Measurements from ENCODE around the gene DAP.
"Not testable (repeated sequence)": the region's sequence is repeated elsewhere in the genome, so short reads cannot be mapped to it uniquely, and the experiment has no call there.

The DAP gene

DNA sequence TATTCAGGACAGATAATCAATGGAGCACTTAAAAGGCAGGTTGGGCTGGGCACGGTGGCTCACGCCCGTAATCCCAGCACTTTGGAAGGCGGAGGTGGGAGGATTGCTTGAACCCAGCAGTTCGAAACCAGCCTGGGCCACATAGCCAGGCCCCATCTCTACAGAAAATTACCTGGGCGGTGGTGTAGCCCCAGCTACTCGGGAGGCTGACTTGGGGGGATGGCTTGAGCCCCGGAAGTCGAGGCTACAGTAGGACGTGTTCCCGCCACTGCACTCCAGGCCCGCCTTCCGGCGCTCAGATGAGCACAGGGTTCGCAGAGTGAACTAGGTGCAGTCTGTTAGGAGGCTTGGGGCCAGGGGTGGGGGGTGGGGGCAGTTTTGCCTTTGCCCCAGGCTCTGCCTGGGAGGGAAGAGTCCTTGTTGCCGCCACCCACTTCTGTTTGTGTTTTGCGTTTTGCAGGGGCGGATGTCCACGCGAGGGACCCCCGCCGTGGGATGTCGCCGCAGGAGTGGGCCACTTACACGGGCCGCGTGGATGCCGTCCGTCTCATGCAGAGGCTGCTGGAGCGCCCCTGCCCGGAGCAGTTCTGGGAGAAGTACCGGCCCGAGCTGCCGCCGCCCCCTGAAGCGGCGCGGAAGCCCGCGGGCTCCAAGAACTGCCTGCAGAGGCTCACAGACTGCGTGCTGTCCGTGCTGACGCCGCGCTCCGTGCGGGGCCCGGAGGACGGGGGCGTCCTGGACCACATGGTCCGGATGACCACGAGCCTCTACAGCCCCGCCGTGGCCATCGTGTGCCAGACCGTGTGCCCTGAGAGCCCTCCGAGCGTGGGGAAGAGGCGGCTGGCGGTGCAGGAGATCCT is 112.0 kb downstream of the DAP start:
- DNase-seq, result no peak

DNA sequence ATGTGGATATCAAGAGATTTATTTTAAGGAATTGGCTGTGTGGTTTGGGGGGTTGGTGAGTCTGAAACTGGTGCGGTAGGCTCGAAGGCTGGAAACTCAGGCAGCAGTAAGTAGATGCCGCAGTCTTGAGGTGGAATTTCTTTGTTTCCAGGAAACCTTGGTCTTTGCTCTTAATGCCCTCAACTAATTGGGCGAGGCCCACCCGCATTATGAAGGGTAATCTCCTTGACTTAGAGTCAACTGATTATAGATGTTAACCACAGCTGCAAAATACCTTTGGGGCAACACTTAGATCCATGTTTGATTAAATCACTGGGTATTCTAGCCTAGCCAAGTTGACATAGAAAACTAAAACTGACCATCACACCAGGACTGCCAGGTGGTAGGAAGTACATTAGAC is 113.4 kb downstream of the DAP start:
- no peak for DNase-seq

DNA sequence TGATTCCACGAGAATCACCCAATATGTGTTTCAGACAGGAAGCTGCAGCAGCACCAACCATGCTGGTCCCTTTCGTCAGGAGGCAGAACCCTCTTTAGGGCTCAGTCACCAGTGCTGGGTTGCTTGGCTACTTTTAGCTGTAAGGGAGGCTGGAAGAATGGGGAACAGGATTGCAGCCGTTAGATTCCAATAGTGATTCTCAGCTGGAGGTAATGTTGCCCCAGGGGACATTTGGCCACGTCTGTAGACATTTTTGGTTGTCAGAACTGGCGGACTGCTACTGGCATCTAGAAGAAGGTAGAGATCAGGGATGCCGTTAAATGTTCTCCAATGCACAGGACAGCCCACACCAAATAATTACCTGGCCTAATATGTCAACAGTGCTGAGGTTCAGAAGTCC is 115.4 kb downstream of the DAP start:
- no peak for DNase-seq

DNA sequence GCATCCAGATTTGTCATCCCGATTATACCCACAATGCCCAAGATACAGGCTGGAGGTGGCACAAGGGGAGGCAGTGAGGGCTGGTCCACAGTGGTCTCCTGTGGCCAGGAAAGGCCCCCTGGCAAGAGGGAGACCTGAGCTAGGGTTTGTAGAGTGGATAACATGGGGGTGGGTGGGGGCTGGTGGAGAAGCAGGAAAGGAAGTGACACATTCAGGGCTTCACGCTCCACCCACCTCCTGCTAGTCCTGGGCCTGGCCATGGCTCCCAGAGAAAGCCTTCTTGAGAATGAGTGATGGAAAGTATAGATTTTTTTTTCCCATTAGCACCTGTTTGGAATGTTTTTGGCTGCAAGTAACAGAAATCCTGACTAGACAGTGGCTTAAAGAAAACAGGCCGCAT is 115.9 kb downstream of the DAP start:
- DNase-seq, result no peak

DNA sequence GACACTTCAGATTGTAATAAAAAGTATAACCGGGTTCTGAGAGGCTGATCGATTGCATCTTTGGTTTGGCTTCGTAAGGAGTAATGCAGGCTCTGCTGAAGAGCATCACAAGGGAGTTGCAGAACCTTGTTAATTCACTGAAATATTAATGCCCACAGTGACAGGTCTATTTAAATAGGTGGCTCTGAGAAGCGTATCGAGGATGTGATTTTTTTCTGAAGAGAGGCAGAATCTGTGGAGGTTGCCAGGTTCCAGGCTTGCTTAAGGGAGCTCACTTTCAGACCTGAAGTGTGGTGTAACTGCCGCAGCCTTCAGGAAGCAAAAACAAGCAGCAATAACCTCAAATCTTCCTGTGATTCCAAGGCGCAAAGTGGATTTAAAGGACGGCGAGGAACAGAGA is 116.8 kb downstream of the DAP start:
- DNase-seq, result no peak

DNA sequence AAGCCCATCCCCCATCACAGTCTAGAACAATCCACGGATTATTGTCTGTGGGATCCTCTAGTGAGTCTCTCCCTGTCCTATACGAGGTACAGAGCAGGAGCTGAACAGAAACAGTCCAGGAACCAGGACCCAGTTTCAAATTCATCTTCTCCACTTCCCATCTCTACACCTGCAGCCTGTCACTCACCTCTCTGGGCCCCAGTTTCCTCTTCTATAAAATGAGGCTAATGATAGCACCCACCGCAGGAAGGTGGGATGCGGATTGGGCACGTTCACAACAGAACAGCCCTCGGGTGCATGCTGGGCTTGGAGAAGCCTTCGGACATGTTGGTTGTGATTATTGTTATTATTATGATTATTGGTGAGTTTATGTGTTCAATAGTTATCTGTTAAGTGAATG is 118.7 kb downstream of the DAP start:
- no peak for DNase-seq

DNA sequence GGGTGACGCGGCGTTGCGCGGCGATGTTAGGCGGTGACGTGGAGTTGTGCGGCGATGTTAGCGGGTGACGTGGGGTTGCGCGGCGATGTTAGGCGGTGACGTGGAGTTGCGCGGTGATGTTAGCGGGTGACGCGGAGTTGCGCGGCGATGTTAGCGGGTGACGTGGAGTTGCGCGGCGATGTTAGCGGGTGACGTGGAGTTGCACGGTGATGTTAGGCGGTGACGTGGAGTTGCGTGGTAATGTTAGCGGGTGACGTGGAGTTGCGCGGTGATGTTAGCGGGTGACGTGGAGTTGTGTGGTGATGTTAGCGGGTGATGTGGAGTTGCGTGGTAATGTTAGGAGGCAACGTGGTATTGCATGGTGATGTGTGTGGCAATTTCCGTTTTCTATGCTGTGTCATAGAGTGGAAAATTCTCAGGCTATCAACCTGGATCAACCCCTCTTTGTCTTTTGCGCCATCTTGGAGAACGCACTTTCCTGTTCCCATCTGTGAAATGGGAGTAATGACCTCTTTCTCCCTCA is 121.1 kb downstream of the DAP start:
- DNase-seq, result no peak

DNA sequence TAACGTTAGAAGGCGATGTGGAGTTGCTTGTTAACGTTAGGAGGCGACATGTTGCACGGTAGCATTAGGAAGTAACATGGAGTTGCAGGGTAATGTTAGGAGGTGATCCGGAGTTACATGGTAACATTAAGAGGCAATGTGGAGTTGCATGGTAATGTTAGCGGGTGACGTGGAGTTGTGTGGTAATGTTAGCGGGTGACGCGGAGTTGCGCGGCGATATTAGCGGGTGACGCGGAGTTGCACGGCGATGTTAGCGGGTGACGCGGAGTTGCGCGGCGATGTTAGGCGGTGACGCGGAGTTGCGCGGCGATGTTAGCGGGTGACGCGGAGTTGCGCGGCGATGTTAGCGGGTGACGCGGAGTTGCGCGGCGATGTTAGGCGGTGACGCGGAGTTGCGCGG is 122.3 kb downstream of the DAP start:
- DNase-seq, result not testable (repeated sequence)

DNA sequence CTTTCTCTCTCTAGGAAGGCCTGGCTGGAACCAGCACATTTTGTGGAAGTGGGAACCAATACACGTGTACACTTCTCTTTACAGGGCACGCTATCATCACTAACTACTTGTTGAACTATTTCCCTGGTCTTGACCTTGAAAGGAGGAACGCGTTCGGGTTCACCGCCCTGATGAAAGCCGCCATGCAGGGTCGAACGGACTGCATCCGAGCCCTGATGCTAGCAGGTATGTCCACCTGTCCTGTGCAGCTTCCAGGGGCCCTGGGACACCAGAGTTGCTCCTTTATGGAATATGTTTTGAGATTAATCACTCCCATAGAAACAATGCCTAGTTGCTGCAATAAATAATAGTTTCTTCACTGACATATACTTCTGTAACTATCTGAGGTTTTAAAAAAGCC is 123.1 kb downstream of the DAP start:
- no peak for DNase-seq

DNA sequence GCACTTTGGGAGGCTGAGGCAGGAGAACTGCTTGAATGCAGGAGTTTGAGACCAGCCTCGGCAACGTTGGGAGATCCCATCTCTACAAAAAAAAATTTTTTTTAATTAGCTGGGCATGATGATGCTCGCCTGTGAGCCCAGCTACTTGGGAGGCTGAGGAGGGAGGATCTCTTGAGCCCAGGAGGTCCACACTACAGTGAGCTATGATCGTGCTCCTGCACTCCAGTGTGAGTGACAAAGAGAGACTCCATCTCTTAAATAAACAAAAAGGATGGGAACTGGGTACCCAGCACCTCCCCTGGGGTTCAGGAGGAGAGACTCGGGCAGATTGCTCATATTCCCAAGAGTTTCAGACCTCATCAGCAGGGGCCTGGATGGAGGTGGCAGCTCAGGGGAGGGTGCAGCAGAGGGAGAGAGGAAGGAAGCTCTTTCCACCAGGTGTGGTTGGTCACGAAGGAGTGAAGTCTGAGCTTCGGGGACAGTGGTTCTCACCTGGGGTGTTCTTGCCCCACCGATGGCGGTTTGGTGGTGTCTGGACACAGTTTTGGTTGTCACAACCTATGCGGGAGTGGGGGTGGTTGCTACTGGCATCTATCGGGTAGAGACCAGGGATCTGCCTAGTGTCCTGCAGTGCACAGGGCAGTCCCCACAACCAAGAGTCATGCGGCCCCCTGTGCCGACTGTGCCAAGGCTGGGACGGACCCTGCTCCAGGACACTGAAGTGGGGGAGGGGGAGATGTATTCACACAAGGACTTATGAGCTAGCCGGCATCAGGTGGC is 124.5 kb downstream of the DAP start:
- DNase-seq, result no peak

DNA sequence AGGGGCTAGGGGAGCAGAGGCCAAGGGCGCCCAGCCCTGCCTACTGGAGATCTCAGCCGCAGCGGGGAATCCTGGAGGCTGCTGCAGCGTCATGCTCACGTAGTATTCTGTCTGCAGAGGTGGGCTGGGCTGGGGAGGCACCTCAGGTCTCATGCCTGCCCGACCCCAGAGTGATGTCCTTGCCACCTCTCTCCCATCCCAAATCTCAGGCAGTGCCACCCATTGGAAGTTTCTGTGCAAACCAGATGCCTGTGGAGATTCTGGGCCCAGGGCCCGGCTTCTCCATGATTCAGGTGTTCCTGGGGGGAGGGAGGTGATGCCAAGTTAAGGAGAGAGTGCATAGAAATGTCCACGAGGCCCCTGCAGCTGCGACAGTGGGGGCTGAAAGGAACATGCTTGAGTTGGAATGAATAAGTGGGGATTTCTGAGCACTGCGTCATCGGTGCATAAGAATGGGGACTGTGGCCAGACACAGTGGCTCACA is 125.1 kb downstream of the DAP start:
- DNase-seq, result no peak

DNA sequence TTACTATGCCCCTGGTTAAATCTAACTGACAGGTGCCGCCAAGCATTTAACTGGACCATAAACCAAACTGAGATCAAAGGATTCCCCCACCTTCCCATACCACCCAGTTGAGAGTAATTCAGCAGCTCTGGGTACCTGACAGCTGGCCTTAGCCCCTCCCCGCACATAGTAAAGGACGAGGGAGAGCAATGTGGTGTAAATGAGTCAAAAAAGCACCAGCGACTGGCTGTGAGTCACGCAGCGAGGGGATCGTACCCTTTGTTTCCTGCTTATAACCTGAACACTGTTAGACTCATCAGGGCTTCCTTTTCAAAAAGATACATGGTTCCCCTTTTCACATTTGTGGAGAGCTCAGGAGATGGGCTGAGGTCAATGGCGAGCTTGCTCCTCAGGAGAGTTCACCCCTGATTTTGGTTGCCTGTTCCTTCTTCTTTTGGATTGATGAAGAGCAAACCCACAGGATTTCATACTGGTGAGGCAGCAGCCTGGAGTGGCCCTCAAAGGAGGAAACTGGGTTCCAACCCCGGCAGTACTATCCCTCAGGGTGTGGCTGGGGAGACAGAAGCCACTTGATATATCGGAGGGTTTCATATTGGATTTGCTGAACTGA is 125.7 kb downstream of the DAP start:
- DNase-seq, result no peak

DNA sequence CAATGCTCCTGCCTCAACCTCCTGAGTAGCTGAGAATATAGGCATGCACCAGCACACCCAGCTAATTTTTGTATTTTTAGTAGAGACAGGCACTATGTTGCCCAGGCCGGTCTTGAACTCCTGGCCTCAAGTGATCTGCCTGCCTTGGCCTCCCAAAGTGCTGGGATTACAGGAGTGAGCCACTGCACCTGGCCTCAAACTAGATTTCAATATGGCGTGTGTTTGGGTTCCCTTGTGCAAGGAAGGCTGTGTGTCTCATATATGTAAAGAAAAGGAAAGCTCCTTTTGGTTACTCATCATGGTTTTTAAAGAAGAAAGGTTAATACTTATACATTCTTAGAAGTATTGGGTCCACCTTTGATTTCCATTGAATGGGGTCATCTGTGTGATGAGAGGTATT is 126.5 kb downstream of the DAP start:
- no peak for DNase-seq

DNA sequence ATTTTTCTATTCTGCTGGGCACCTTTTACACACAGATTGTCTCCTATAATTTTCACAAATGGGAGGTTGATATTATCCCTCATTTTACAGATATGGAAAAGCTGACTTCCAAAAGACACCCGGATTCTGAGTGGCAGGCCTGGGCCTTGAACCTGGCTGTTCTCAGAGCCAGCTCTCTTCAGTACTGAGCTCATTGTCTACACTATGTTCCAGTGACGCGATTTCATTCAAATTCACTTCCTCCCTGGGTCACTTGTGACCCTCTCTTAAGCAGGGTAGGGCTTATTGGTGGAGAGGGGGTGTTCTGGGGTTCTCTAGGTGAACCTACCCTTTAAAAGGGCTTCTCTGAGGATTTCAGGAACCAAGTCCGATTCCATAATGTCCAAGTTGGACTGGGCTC is 127.0 kb downstream of the DAP start:
- DNase-seq, result no peak

DNA sequence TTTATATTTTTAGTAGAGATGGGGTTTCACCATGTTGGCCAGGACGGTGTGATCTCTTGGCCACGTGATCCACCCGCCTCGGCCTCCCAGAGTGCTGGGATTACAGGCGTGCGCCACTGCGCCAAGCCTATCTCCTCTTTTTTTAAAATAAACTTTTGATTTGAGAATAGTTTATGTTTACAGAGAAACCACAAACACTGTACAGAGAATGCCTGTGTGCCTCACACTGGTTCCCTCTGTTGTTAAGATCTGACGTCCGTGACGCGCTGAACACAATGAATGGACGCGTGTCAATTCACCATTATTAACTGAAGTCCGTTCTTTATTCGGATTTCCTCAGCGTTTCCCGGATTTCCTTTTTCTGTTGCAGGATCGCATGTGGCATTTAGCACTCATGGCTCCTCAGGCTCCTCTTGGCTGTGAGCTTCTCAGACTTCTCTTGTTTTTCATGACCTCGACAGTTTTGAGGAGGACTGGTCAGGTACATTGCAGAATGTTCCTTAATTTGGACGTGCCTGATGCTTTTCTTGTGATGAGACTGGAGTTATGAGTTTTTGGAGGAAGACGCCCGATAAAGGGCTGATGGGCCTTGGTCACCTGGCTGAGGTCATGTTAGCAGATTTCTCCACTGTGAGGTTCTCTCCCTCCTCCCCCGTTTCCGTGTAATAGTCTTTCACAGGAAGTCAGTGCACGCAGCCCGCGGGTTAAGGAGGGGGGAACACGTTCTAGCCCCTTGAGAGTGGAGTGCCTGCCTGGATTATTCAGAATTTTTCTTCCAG is 127.6 kb downstream of the DAP start:
- no peak for DNase-seq

DNA sequence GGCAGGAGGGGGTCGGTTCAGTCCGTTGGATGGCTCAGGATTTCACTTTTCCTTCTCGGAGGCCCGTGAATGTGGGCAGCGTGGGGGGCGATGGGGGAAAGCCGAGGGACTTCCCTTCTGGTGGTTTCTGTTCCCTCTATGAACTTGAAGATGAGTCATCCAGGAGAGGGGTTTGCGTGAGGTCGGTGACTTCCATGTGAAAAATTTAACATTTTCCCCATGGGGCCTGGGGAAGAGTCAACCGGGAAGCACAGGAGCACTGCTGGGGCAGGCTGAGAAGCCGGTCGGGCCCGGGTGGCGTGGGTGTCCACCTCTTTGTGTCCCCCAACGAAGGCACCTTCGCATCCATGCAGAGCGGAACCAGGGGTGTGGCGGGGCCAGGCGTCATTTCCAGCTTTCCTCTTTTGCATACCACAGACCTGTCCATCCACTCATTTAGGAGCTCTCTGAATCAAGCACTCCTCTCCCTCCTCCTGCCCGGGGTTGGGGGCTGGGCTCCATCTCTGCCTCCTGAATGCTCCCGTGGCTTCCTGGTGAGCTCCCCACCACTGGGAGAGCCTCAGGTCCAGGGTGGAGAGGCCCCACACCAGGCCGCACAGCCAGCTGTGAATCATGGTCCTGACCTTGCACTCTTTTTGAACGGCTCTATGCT is 128.8 kb downstream of the DAP start:
- no peak for DNase-seq

DNA sequence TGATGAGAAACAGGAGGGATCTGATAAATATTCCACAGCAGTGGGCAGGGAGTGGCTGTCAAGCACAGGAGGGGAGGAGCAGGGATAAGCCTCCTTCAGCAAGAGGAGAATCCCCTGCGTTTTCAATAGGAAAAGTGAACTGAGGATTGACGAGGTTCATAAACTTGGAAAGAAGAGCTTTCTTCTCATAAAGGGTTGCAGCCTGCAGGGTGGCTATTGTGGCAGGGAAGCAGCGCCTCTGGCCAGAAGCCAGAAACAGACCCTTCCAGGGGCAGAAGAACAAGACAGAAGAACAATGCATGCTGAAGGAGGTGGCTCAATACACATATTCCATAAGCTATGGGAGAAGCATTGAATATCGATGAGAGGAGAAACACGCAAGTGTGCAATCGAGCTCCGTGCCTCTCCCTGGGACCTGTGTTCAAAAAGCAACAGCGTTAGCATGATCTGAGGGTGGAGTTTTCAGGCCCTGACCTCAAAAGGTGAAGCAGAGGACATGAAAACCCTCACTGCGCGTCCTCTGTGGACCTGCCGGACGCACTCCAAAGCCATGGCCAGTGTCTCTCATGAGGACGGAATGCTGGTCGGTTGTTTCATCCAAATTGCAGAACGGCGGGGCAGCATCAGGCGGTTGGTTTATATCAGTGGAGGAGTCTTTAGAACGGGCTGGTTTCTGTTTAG is 129.6 kb downstream of the DAP start:
- DNase-seq, result no peak

DNA sequence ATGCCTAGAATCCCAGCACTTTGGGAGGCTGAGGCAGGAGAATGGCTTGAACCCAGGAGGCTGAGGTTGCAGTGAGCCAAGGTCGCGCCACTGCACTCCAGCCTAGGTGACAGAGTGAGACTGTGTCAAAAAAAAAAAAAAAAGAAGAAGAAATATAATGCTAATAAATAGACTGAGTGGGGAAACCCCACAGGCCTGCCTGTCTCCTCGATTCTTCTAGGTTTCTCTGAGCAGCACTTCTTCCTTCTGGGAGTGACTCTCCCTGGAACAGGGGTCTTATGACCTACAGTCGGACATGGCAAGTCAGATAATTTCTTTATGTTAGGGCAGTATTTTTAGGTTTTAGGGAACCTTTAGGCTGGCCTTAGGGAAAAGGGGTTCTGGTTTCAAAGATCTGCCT is 130.3 kb downstream of the DAP start:
- not testable (repeated sequence) for DNase-seq

DNA sequence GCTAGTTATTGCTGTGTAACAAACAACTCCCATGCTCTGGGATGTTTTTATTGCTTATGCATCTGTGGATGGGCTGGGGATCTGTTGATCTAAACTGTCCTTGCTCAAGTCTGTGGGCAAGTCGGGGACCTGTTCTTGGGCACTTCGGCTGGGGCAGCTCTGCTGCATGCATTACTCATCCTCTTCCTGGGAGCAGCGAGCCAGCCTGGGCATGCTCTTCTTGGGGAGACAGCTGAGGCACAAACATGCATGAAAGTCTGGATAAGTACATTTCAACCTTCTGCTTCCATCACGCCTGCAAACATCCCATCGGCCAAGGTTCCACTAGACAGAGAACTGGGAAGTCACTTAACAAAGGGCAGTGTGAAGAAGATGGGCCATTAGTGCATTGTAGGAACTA is 130.9 kb downstream of the DAP start:
- no peak for DNase-seq

DNA sequence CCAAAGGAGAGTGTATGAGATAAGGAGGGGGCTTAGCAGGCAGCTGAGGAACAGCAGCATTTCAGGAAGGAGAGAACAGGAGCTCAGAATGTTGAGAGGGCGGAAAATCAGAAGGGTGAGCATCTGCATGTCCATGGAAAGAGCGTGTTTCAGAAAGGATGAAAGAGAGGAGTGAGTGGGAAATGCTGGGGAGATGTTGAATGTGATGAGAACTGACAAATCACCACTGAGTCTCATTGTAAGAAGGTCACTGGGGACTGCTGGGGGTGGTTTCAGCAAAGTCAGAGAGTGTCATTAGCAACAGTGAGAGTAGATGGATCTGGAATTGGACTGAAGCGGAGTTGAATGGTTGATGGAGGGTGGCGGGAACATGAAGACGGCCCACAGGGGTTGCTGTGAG is 131.4 kb downstream of the DAP start:
- no peak for DNase-seq

All from right hindlimb (tissue), 1 donor.